GM08714 (cell line): ENCODE data around the gene TMC6.

Experiments used
- H3K4me3 ChIP-seq: fragments of 200-500 bp; sonication (Bioruptor generic); 2 replicates; pipeline ENCODE4 v1.5.1; 2014; ENCODE audit warnings: mild to moderate bottlenecking, low read length, inconsistent platforms
- ZNF274 ChIP-seq: IDR thresholded peaks from 2 replicates; pipeline ENCODE4 v1.6.1; 2012; ENCODE audit warnings: mild to moderate bottlenecking, low read depth, low read length

TMC6 gene

GRCh38 chr17:78134899-78135385 lies 6.4 kb upstream of the TMC6 start:
- TF ChIP-seq ZNF274: no peak
- no peak overlapping the region for H3K4me3 ChIP-seq

GRCh38 chr17:78133971-78134898 lies 5.7 kb upstream of the TMC6 start:
- TF ChIP-seq ZNF274: no peak
- H3K4me3 ChIP-seq: peak overlapping the region; percentile 60; the same call in 1 of the 2 replicates

GRCh38 chr17:78133179-78133951 lies 4.8 kb upstream of the TMC6 start:
- no peak for TF ChIP-seq ZNF274
- peak overlapping the region; percentile 60; the same call in 1 of the 2 replicates for H3K4me3 ChIP-seq

- H3K4me3 ChIP-seq: peak overlapping the region; percentile 60; the same call in 1 of the 2 replicates
- no peak for TF ChIP-seq ZNF274
Measured at GRCh38 chr17:78132767-78133178, 4.2 kb upstream of the TMC6 start.

- no peak for TF ChIP-seq ZNF274
- peak overlapping the region; percentile 60; the same call in 1 of the 2 replicates for H3K4me3 ChIP-seq
Measured at GRCh38 chr17:78132084-78132676, 3.6 kb upstream of the TMC6 start.

- H3K4me3 ChIP-seq: peak overlapping the region; percentile 60; the same call in 1 of the 2 replicates
Measured at GRCh38 chr17:78131172-78132083, 2.9 kb upstream of the TMC6 start.

GRCh38 chr17:78130437-78131101 lies 2.0 kb upstream of the TMC6 start, which contains the start of gene TMC8:
TMC8 (plus strand) TSS chr17:78130771; CDS start chr17:78131589, 818 bp downstream.
- no peak for TF ChIP-seq ZNF274
- H3K4me3 ChIP-seq: peak within 1 kb of the TSS; percentile 60; the same call in 1 of the 2 replicates

More at GRCh38 chr17:78131172-78132083, 2.9 kb upstream of the TMC6 start:
- TF ChIP-seq ZNF274: no peak

- no peak for TF ChIP-seq ZNF274
- peak overlapping the region; percentile 60; the same call in 1 of the 2 replicates for H3K4me3 ChIP-seq
Measured at GRCh38 chr17:78130090-78130436, 1.5 kb upstream of the TMC6 start.

GRCh38 chr17:78129351-78130089 lies 965 bp upstream of the TMC6 start:
- no peak for TF ChIP-seq ZNF274
- peak overlapping the region; percentile 60; the same call in 1 of the 2 replicates for H3K4me3 ChIP-seq

- no peak for TF ChIP-seq ZNF274
- H3K4me3 ChIP-seq: peak overlapping the region; percentile 89
Measured at GRCh38 chr17:78127888-78128550, 536 bp downstream of the TMC6 start.

- H3K4me3 ChIP-seq: peak overlapping the region; percentile 89
- no peak for TF ChIP-seq ZNF274
Measured at GRCh38 chr17:78127239-78127887, 1.2 kb downstream of the TMC6 start.
